Vagina (tissue), 2 donors: ENCODE measurements around the gene MYH11. TPM values are rescaled to one million over a fixed set of nuclear protein-coding genes. Genes with fewer than 3 reads are reported as not detected.

Source experiments
- DNase-seq, 2 donors: peaks; one replicate each; pipeline ENCODE4 v3.0.0-alpha.2; 2017; ENCODE audit errors: extremely low spot score in 2 of 2
- H3K27ac ChIP-seq: fragments of 200-600 bp; sonication (generic); one replicate; pipeline ENCODE4 v1.5.1; 2019
- H3K27me3 ChIP-seq: fragments of 200-600 bp; sonication (generic); one replicate; pipeline ENCODE4 v1.5.1; 2019
- H3K36me3 ChIP-seq, 2 donors: fragments of 200-600 bp; sonication (generic); one replicate each; pipeline ENCODE4 v1.5.1; 2017 to 2019
- H3K4me1 ChIP-seq: fragments of 200-600 bp; sonication (generic); one replicate; pipeline ENCODE4 v1.5.1; 2019
- H3K4me3 ChIP-seq, 2 donors: fragments of 200-600 bp; sonication (generic); 1 replicate in 1 of 2; 2 replicates in 1 of 2; pipeline ENCODE4 v1.5.1; 2016 to 2019
- H3K9me3 ChIP-seq: fragments of 200-600 bp; sonication (generic); one replicate; pipeline ENCODE4 v1.5.1; 2019
- CTCF ChIP-seq, 3 experiments: fragments of 450-650 bp in 2 of 3; fragments of 200-600 bp in 1 of 3; sonication (generic) in 1 of 3; IDR thresholded peaks; one replicate each; pipeline ENCODE4 v1.5.1; 2017 to 2019; ENCODE audit warnings: antibody characterized with exemption in 3 of 3, mild to moderate bottlenecking in 2 of 3, moderate library complexity in 2 of 3
- POLR2A ChIP-seq, 2 donors: fragments of 450-650 bp; IDR thresholded peaks; one replicate each; pipeline ENCODE4 v1.6.1; 2017; ENCODE audit warnings: antibody characterized with exemption in 2 of 2, mild to moderate bottlenecking in 2 of 2, moderate library complexity in 2 of 2
- POLR2AphosphoS5 ChIP-seq, 2 donors: sonication (generic); formaldehyde crosslinking; IDR thresholded peaks; one replicate each; pipeline ENCODE4 v1.9.0; 2017; ENCODE audit warnings: antibody characterized with exemption in 2 of 2, mild to moderate bottlenecking in 2 of 2, low read depth in 1 of 2; ENCODE audit not compliant: insufficient read depth in 1 of 2
- intact Hi-C: fragments of 100-400 bp; cut with DNase I; formaldehyde crosslinking; loops from one replicate; pipeline ENCODE4 v1.15.1; 2023
- total RNA-seq: library from RNA; depleted of rRNA; stranded (reverse); fragments of >200 nt; gene quantifications from one replicate; pipeline ENCODE4 v1.2.3, GENCODE V29; 2016

The MYH11 gene
- total RNA-seq, 1 donor from 2014 or later = 822 TPM

DNA sequence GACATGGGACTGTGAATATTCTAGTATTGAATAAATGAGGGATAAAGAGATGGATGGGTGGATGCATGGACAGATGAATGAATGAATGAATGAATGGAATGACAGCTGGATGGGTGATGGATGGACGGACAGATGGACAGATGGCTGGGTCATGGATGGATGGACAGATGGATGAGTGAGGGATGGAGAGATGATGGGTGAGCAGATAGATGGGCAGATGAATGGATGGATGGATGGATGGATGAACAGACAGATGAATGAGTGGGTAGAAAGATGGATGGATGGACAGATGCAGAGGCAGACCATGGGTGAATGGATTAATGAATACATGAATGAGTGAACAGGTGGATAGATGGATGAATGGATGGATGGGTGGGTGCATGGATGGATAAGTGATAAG, 96.7 kb downstream of the MYH11 start:
- Histone ChIP-seq H3K36me3 (no peaks in the 10 kb centered on the region), H3K4me3 (no peak overlapping the region), H3K27me3 (no peaks in the 10 kb centered on the region), H3K4me1 (no peaks in the 10 kb centered on the region), H3K27ac (no peak overlapping the region), H3K9me3 (no peaks in the 10 kb centered on the region)
- no peak for DNase-seq
- TF ChIP-seq CTCF (IDR thresholded peaks at IDR 0.05) (no peak), POLR2A (IDR thresholded peaks at IDR 0.05) (no peak), POLR2AphosphoS5 (IDR thresholded peaks at IDR 0.05; ENCODE audit: insufficient read depth in 1 of 2, low read depth in 1 of 2) (no peak)
- intact Hi-C loops = loop anchor here (5.0 kb wide), 1 partner anchor 1288 kb away; no protein-coding TSS in a partner anchor

- intact Hi-C loops = no loop called here
- H3K9me3 ChIP-seq = no peaks in the 10 kb centered on the region
- no peak overlapping the region for H3K4me3 ChIP-seq
- no peaks in the 10 kb centered on the region for H3K4me1 ChIP-seq
- TF ChIP-seq CTCF (IDR thresholded peaks at IDR 0.05) = no peak
- no peak for TF ChIP-seq POLR2AphosphoS5 (IDR thresholded peaks at IDR 0.05; ENCODE audit: insufficient read depth in 1 of 2, low read depth in 1 of 2)
- no peak for TF ChIP-seq POLR2A (IDR thresholded peaks at IDR 0.05)
- no peak for DNase-seq
- H3K36me3 ChIP-seq = no peaks in the 10 kb centered on the region
- no peak overlapping the region for H3K27ac ChIP-seq
- H3K27me3 ChIP-seq = no peaks in the 10 kb centered on the region
These were observed 97.8 kb downstream of the MYH11 start for GRCh38 chr16:15759070-15759469.

GRCh38 chr16:15757630-15758251, 99.1 kb downstream of the MYH11 start:
- Histone ChIP-seq H3K9me3 (no peaks in the 10 kb centered on the region), H3K4me1 (no peaks in the 10 kb centered on the region), H3K27me3 (no peaks in the 10 kb centered on the region), H3K27ac (no peak overlapping the region), H3K36me3 (no peaks in the 10 kb centered on the region), H3K4me3 (no peak overlapping the region)
- no peak for DNase-seq
- no peak for TF ChIP-seq CTCF (IDR thresholded peaks at IDR 0.05)
- TF ChIP-seq POLR2AphosphoS5 (IDR thresholded peaks at IDR 0.05; ENCODE audit: insufficient read depth in 1 of 2, low read depth in 1 of 2) = peak in 1 of 2 donors; percentile 13
- no peak for TF ChIP-seq POLR2A (IDR thresholded peaks at IDR 0.05)
- intact Hi-C loops = no loop called here

- Histone ChIP-seq H3K36me3 (no peaks in the 10 kb centered on the region), H3K27me3 (no peaks in the 10 kb centered on the region), H3K4me3 (no peak overlapping the region), H3K9me3 (no peaks in the 10 kb centered on the region), H3K27ac (no peak overlapping the region), H3K4me1 (no peaks in the 10 kb centered on the region)
- intact Hi-C loops = no loop called here
- no peak for DNase-seq
- TF ChIP-seq POLR2AphosphoS5 (IDR thresholded peaks at IDR 0.05; ENCODE audit: insufficient read depth in 1 of 2, low read depth in 1 of 2) (no peak), CTCF (IDR thresholded peaks at IDR 0.05) (no peak), POLR2A (IDR thresholded peaks at IDR 0.05) (no peak)
These were observed 99.8 kb downstream of the MYH11 start for GRCh38 chr16:15757077-15757386.

DNA sequence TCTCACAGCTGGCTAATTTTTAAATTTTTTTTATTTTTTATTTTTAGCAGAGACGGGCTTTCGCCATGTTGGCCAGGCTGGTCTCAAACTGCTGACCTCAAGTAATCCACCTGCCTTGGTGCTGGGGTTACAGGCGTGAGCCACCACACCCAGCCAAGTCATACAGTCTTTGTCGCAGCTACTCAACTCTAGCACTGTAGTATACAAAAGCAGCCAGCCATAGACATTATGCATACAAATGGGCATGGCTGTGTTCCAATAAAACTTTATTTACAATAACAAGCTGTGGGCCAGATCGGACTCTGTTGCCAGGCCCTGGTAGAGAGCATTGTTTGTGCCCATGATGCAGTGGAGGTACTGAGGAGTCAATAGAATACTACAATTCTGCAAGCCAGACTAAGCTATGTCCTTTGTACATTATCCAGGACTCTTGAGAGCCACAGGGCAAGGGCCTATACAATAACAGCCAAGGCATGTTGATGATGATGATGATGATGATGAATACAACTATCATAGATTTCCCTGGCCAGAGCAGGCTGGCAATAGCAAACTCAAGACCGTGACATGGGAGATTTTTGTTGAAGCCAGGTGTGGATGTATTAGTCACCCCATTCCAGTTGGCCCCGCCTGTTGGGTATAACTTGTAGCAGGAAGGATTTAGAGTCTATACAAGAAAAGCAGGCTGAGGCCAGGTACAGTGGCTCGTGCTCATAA, 101.8 kb downstream of the MYH11 start:
- intact Hi-C loops = no loop called here
- no peak overlapping the region for H3K4me3 ChIP-seq
- no peak for DNase-seq
- H3K36me3 ChIP-seq = no peaks in the 10 kb centered on the region
- H3K27ac ChIP-seq = no peak overlapping the region
- no peaks in the 10 kb centered on the region for H3K4me1 ChIP-seq
- no peaks in the 10 kb centered on the region for H3K27me3 ChIP-seq
- no peaks in the 10 kb centered on the region for H3K9me3 ChIP-seq
- TF ChIP-seq POLR2A (IDR thresholded peaks at IDR 0.05) (no peak), POLR2AphosphoS5 (IDR thresholded peaks at IDR 0.05; ENCODE audit: insufficient read depth in 1 of 2, low read depth in 1 of 2) (no peak), CTCF (IDR thresholded peaks at IDR 0.05) (no peak)
